Naive thymus-derived CD8-positive, alpha-beta T cell (primary cell): ENCODE measurements around the gene BACH2. TPM values are rescaled to one million over a fixed set of nuclear protein-coding genes. Genes with fewer than 3 reads are reported as not detected.

Source experiments
- ATAC-seq, 2 donors: fragments of 150-1000 bp; cut with Tn5 transposase in 1 of 2; sonication (Bioruptor Pico), chemical (Tn5 transposase) in 1 of 2; 1 replicate in 1 of 2; 2 replicates in 1 of 2; pipeline ENCODE4 v1.10.0; 2021; ENCODE audit warnings: mild to moderate bottlenecking in 2 of 2, moderate library complexity in 2 of 2
- POLR2A ChIA-PET: fragments of 350-600 bp; sonication (Branson Sonifier 250); formaldehyde crosslinking; loops from one replicate; lab custom pipeline; 2021; ENCODE audit warnings: antibody characterized with exemption; lab: Charles Lee
- DNase-seq, 10 donors: peaks; one replicate each; pipeline versions ENCODE4 v3.0.0 to v3.0.0-alpha.2; 2020 to 2022
- H3K27ac Mint-ChIP-seq, 10 donors: one replicate each; pipeline ENCODE4 v1.8.0; 2020 to 2022; ENCODE audit warnings: mild to moderate bottlenecking in 10 of 10, mixed read lengths in 10 of 10, moderate library complexity in 4 of 10, inconsistent platforms in 1 of 10
- H3K27me3 Mint-ChIP-seq, 5 donors: one replicate each; pipeline ENCODE4 v1.8.0; 2021 to 2022; ENCODE audit warnings: mixed read lengths in 5 of 5
- H3K36me3 Mint-ChIP-seq, 3 donors: one replicate each; pipeline ENCODE4 v1.8.0; 2020 to 2022; ENCODE audit warnings: mixed read lengths in 3 of 3, mild to moderate bottlenecking in 2 of 3, inconsistent platforms in 1 of 3
- H3K4me1 Mint-ChIP-seq, 4 donors: one replicate each; pipeline ENCODE4 v1.8.0; 2021 to 2022; ENCODE audit warnings: mixed read lengths in 4 of 4
- H3K4me3 Mint-ChIP-seq, 10 donors: one replicate each; pipeline ENCODE4 v1.8.0; 2020 to 2022; ENCODE audit warnings: mild to moderate bottlenecking in 10 of 10, mixed read lengths in 10 of 10, moderate library complexity in 6 of 10, inconsistent platforms in 1 of 10
- H3K9me3 Mint-ChIP-seq, 9 donors: one replicate each; pipeline ENCODE4 v1.8.0; 2020 to 2022; ENCODE audit warnings: mixed read lengths in 9 of 9, mild to moderate bottlenecking in 3 of 9, inconsistent platforms in 1 of 9, moderate library complexity in 1 of 9
- polyA plus RNA-seq, 3 donors: library from polyadenylated mRNA; unstranded; fragments of 300-500 nt; fragmentation: Illumina TruSeq; gene quantifications; one replicate each; pipeline ENCODE4 v1.2.3, GENCODE V29; 2021
- total RNA-seq, 8 experiments: library from RNA in 2 of 8; stranded (reverse) in 2 of 8; gene quantifications; one replicate each; pipeline ENCODE4 v1.2.3 and lab custom pipeline; 2021 to 2026

The BACH2 gene
- total and polyA plus RNA-seq, 5 experiments from 2014 or later: 17.5 to 126 (median 29.3) TPM

DNA sequence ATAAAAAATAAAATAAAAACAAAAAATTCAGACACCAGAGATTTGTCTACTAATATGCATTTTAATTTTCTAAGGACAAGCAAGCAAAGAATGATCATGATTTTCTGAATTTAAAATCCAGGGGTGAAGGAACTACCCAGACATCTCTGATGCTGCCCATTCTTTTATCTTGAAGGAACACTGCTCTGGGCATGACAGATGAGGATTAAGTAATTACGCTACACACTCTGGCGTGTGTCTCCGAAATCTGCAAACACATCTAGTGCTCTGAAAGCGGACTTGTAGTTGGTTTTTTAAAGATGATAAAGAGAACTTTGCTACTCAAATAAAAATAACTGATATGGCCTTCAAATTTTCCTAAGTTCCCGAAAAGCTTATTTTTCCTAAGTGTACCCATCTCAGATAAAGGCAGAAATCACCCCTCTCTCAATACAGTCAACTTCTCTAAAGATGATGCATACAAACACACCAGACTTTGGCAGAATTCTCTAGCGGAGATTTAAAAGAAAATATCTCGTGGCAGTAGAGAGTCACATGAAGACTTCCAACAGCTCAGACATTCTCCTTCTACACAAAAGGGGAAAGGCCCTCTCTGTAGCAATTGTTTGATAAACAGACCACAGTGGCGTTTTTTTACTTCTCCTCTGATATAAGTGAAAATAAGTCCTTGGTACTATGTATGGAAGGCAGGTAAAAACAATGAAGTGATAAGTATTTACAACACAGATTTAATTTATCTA, 133.8 kb downstream of the BACH2 start:
- ATAC-seq: peak; percentile 79 to 88
- POLR2A ChIA-PET: interaction anchor here (0.6 to 2.0 kb wide), 3 partner anchors 10 to 304 kb away, joined by 3 to 4 read pairs (median 3); no protein-coding TSS in a partner anchor
- peak in 2 of 10 donors; percentile 20 to 26 for DNase-seq
- Mint-ChIP-seq H3K9me3 (no peaks in the 10 kb centered on the region), H3K4me1 (peaks cover 31 to 74% (median 58%) of the 10 kb centered on the region in 4 donors), H3K27me3 (no peaks in the 10 kb centered on the region), H3K4me3 (peak overlapping the region; percentile 2 to 72 (median 44)), H3K36me3 (peaks cover 0 to 18% (median 13%) of the 10 kb centered on the region in 3 donors), H3K27ac (peak overlapping the region; percentile 60 to 92 (median 83))

- peaks cover 46 to 87% (median 78%) of the 10 kb centered on the region in 4 donors for H3K4me1 Mint-ChIP-seq
- H3K4me3 Mint-ChIP-seq: peak overlapping the region in 8 of 10 donors; percentile 11 to 69 (median 59)
- H3K36me3 Mint-ChIP-seq: peaks cover 0 to 9% (median 8%) of the 10 kb centered on the region in 3 donors
- POLR2A ChIA-PET: interaction anchor here (1.2 to 1.3 kb wide), 4 partner anchors 9 to 76 kb away, joined by 3 to 4 read pairs (median 4); no protein-coding TSS in a partner anchor
- ATAC-seq: peak; percentile 15 to 35
- no peaks in the 10 kb centered on the region for H3K9me3 Mint-ChIP-seq
- no peak for DNase-seq
- no peaks in the 10 kb centered on the region for H3K27me3 Mint-ChIP-seq
- H3K27ac Mint-ChIP-seq: peak overlapping the region in 9 of 10 donors; percentile 65 to 96 (median 90)
Measured at GRCh38 chr6:90160013-90160412, 136.6 kb downstream of the BACH2 start.

GRCh38 chr6:90159452-90159851, 137.2 kb downstream of the BACH2 start:
- H3K27ac Mint-ChIP-seq: peak overlapping the region; percentile 56 to 96 (median 90)

GRCh38 chr6:90158936-90159335, 137.7 kb downstream of the BACH2 start:
- no peak for ATAC-seq
- H3K4me1 Mint-ChIP-seq: peaks cover 49 to 89% (median 83%) of the 10 kb centered on the region in 4 donors
- peak overlapping the region; percentile 80 to 96 (median 94) for H3K27ac Mint-ChIP-seq
- POLR2A ChIA-PET: interaction anchor here (0.7 to 2.2 kb wide), 4 partner anchors 8 to 32 kb away, joined by 3 to 5 read pairs (median 4); no protein-coding TSS in a partner anchor
- H3K9me3 Mint-ChIP-seq: no peaks in the 10 kb centered on the region
- H3K36me3 Mint-ChIP-seq: peaks cover 0 to 7% (median 6%) of the 10 kb centered on the region in 3 donors
- DNase-seq: no peak
- peak overlapping the region in 7 of 10 donors; percentile 23 to 73 (median 59) for H3K4me3 Mint-ChIP-seq
- no peaks in the 10 kb centered on the region for H3K27me3 Mint-ChIP-seq

More at GRCh38 chr6:90159452-90159851, 137.2 kb downstream of the BACH2 start:
- H3K9me3 Mint-ChIP-seq: no peaks in the 10 kb centered on the region
- DNase-seq (no peak), ATAC-seq (no peak)
- H3K36me3 Mint-ChIP-seq: peaks cover 0 to 8% (median 7%) of the 10 kb centered on the region in 3 donors
- no peaks in the 10 kb centered on the region for H3K27me3 Mint-ChIP-seq
- H3K4me1 Mint-ChIP-seq: peaks cover 48 to 88% (median 82%) of the 10 kb centered on the region in 4 donors
- peak overlapping the region in 8 of 10 donors; percentile 23 to 69 (median 59) for H3K4me3 Mint-ChIP-seq
- POLR2A ChIA-PET: interaction anchor here (1.2 to 1.3 kb wide), 3 partner anchors 8 to 76 kb away, joined by 3 to 4 read pairs (median 4); no protein-coding TSS in a partner anchor

DNA sequence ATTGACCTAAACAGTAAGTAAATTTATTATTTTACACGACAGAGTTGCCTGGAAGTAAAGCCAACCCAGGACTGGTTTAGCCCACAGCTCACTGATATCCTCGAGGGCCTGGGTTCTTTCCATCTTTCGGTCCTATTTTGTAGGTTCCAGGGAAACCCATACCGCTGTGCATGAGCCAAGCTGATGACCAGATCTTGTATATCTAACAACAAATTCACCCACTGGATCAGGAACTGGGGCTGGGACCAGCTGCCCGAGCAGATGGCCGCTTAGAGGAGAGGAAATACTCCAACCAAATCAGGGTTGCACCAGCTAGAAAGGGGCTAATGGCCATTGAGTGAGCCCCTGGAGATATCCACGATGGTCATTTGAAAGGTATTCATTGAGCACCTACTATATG, 139.2 kb downstream of the BACH2 start:
- DNase-seq: no peak
- Mint-ChIP-seq H3K9me3 (no peaks in the 10 kb centered on the region), H3K27me3 (no peaks in the 10 kb centered on the region), H3K4me1 (peaks cover 49 to 90% (median 81%) of the 10 kb centered on the region in 4 donors), H3K27ac (peak overlapping the region; percentile 89 to 96 (median 94)), H3K36me3 (peaks cover 0 to 5% (median 3%) of the 10 kb centered on the region in 3 donors), H3K4me3 (peak overlapping the region in 8 of 10 donors; percentile 62 to 78 (median 72))
- POLR2A ChIA-PET: interaction anchor here (0.6 to 2.2 kb wide), 17 partner anchors 9 to 205 kb away, joined by 3 to 7 read pairs (median 4); no protein-coding TSS in a partner anchor
- ATAC-seq: no peak

DNA sequence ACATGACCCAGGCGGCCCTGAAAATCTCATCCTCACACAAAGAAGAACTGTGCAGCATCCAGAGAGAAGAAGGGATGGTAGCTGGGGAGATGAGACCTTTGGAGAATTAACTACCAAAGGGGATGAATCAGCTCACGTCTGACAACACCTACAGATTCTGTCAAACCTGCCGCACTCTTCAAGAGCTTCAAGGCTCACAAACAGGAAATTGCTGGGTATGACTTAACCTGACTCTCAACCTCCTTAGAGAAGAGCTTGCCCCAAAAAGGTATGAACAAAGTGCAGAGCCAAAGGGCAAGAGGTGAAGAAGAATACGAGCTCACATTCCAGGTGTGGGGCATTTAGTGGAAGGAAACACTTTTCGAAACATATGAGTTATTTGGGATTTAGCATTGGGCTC, 139.8 kb downstream of the BACH2 start:
- Mint-ChIP-seq H3K27me3 (no peaks in the 10 kb centered on the region), H3K27ac (peak overlapping the region; percentile 89 to 96 (median 94)), H3K36me3 (peaks cover 0 to 2% (median 1%) of the 10 kb centered on the region in 3 donors), H3K4me3 (peak overlapping the region; percentile 42 to 78 (median 71)), H3K4me1 (peaks cover 49 to 91% (median 81%) of the 10 kb centered on the region in 4 donors), H3K9me3 (no peaks in the 10 kb centered on the region)
- peak; percentile 96 for ATAC-seq
- POLR2A ChIA-PET: interaction anchor here (0.6 to 2.2 kb wide), 15 partner anchors 9 to 205 kb away, joined by 3 to 7 read pairs (median 4); no protein-coding TSS in a partner anchor
- peak in 9 of 10 donors; percentile 28 to 74 (median 53) for DNase-seq

DNA sequence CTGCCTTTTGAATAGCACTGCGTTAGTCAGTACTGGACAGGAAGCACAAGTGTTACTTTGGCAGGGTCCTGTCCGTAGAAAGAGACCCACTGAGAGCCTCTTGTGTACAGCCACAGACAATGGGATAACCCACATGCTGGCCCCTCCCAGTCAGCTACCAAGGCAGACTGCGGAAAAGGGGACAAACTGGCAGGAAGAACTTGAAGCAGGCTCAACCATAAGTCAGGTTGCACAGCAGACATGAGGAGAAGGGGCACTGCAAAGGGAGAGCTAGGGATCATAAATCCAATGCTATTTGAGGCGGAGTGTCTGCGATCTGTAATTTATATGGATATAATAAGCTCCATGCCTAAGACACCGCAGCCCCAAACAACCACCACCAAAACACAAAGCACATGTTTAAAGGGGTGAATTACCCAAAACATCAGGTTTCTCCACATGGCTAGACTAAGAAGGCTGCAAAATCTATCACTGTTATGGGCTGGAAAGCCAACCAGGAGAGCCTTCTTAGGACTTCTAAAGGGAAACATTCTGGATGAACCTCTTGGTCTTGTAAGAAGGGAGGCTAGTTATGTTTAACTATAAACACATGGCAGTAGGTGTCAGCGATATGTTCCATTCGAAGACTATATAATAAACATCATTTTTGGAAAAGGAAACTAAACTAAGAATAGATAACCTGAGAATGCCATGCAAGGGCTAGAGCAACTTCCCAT, 141.7 kb downstream of the BACH2 start:
- POLR2A ChIA-PET: interaction anchor here (0.6 to 1.1 kb wide), 3 partner anchors 25 to 245 kb away, joined by 3 to 4 read pairs (median 3); no protein-coding TSS in a partner anchor
- H3K27ac Mint-ChIP-seq: peak overlapping the region; percentile 80 to 95 (median 90)
- peak overlapping the region in 7 of 10 donors; percentile 30 to 62 (median 54) for H3K4me3 Mint-ChIP-seq
- ATAC-seq (no peak), DNase-seq (no peak)
- H3K27me3 Mint-ChIP-seq: no peaks in the 10 kb centered on the region
- peaks cover 3 to 6% (median 6%) of the 10 kb centered on the region in 3 donors for H3K36me3 Mint-ChIP-seq
- H3K9me3 Mint-ChIP-seq: no peaks in the 10 kb centered on the region
- H3K4me1 Mint-ChIP-seq: peaks cover 56 to 93% (median 86%) of the 10 kb centered on the region in 4 donors

DNA sequence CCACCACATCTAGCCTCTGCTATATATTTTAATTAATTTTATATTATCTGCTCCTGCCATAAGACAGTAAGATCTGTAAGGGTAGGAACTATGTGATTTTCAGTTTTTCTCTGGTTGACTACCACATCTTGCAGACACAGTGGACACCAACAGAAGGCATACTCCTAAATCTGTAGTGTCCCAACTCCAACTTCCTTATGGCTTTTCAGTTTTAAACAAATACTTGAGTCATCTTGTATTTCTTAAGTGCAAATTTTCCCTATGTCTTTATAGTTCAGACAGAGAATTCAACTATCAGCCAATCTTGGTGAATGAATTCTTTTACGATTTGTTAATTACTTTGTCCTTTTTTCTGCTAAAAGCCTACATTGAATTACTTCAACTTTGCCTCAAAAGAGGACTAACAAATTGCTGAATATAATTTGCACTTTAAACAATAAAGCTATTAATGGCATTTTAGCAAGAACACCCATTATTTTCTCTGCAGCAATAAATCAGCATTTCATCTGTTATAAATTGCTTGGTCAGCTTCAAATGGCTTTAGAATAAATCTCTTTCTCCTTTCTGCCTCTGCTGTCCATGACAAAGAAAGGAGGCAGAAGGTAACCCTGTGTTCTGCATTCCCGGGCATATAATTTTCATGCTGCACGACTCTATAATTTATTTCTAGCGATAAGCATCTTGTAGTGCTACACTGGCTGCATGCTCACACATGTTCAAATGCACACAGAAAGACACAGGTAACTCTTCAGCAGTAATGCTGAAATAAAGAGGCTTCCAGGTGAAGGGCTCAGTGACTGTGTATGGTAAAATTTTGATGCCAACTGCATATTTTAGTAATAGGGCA, 144.8 kb downstream of the BACH2 start:
- no peak overlapping the region for H3K4me3 Mint-ChIP-seq
- H3K36me3 Mint-ChIP-seq: peaks cover 7 to 21% (median 9%) of the 10 kb centered on the region in 3 donors
- no peaks in the 10 kb centered on the region for H3K27me3 Mint-ChIP-seq
- no peak for DNase-seq
- no peaks in the 10 kb centered on the region for H3K9me3 Mint-ChIP-seq
- POLR2A ChIA-PET: interaction anchor here (1.1 to 1.3 kb wide), 2 partner anchors 8 to 11 kb away, joined by 4 read pairs; no protein-coding TSS in a partner anchor
- H3K4me1 Mint-ChIP-seq: peaks cover 53 to 92% (median 86%) of the 10 kb centered on the region in 4 donors
- H3K27ac Mint-ChIP-seq: peak overlapping the region in 1 of 10 donors; percentile 18
- ATAC-seq: no peak

GRCh38 chr6:90149280-90149679, 147.4 kb downstream of the BACH2 start:
- H3K27me3 Mint-ChIP-seq: no peaks in the 10 kb centered on the region
- no peak for DNase-seq
- H3K4me1 Mint-ChIP-seq: peaks cover 49 to 92% (median 86%) of the 10 kb centered on the region in 4 donors
- no peaks in the 10 kb centered on the region for H3K9me3 Mint-ChIP-seq
- H3K4me3 Mint-ChIP-seq: peak overlapping the region in 4 of 10 donors; percentile 10 to 51 (median 18)
- POLR2A ChIA-PET: interaction anchor here (1.3 to 1.6 kb wide), 2 partner anchors 10 to 22 kb away, joined by 4 to 7 read pairs; no protein-coding TSS in a partner anchor
- H3K27ac Mint-ChIP-seq: peak overlapping the region; percentile 2 to 89 (median 47)
- peaks cover 7 to 36% (median 9%) of the 10 kb centered on the region in 3 donors for H3K36me3 Mint-ChIP-seq
- peak; percentile 38 to 49 for ATAC-seq

DNA sequence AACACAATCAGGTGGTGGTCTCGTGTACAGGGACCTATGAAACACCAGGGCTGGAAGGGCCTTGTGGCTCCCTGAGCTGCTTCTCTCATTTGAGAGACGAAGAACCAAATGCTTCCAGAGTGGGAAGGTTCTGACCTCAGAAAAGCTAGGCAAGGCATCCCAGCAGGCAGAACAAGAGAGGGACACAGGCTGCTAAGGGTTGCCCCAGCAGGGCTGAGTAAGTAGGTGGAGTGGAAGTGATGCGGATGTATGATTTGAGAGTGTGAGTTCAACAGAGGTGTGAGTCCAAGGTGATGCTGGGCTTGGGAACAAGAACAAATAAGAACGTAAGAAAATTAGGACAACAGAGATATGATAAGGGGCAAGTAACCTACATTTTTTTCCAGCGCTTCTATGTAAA, 147.8 kb downstream of the BACH2 start:
- peak; percentile 52 to 58 for ATAC-seq
- Mint-ChIP-seq H3K27me3 (no peaks in the 10 kb centered on the region), H3K9me3 (no peaks in the 10 kb centered on the region), H3K36me3 (peaks cover 7 to 37% (median 9%) of the 10 kb centered on the region in 3 donors), H3K4me3 (peak overlapping the region in 6 of 10 donors; percentile 0 to 62 (median 18)), H3K4me1 (peaks cover 47 to 91% (median 84%) of the 10 kb centered on the region in 4 donors), H3K27ac (peak overlapping the region in 9 of 10 donors; percentile 7 to 89 (median 45))
- DNase-seq: no peak
- POLR2A ChIA-PET: interaction anchor here (1.6 kb wide), 1 partner anchor 22 kb away, joined by 7 read pairs; no protein-coding TSS in a partner anchor
